ENCODE results near the gene LRP1B. TPM values are rescaled to one million over a fixed set of nuclear protein-coding genes. Genes with fewer than 3 reads are reported as not detected.
A peak's percentile ranks its signal among the peaks of the same experiment; 100 is the strongest.

LRP1B gene
- total RNA-seq, 2 donors from 2014 or later = 0.52 to 3.0 TPM

- Histone ChIP-seq H3K27ac (no peak overlapping the region), H3K36me3 (replicated peaks in 1 of 2; ENCODE audit: insufficient read depth in 1 of 2, low read depth in 2 of 2) (no peaks in the 10 kb centered on the region), H3K4me1 (no peaks in the 10 kb centered on the region), H3K27me3 (no peaks in the 10 kb centered on the region), H3K4me3 (no peak overlapping the region), H3K9me3 (peaks cover 0 to 5% (median 0%) of the 10 kb centered on the region in 3 donors)
- intact Hi-C loops (cut with DNase I) = no loop called here
- DNase-seq (no peak), ATAC-seq (no peak)
- TF ChIP-seq, protein P1, sequence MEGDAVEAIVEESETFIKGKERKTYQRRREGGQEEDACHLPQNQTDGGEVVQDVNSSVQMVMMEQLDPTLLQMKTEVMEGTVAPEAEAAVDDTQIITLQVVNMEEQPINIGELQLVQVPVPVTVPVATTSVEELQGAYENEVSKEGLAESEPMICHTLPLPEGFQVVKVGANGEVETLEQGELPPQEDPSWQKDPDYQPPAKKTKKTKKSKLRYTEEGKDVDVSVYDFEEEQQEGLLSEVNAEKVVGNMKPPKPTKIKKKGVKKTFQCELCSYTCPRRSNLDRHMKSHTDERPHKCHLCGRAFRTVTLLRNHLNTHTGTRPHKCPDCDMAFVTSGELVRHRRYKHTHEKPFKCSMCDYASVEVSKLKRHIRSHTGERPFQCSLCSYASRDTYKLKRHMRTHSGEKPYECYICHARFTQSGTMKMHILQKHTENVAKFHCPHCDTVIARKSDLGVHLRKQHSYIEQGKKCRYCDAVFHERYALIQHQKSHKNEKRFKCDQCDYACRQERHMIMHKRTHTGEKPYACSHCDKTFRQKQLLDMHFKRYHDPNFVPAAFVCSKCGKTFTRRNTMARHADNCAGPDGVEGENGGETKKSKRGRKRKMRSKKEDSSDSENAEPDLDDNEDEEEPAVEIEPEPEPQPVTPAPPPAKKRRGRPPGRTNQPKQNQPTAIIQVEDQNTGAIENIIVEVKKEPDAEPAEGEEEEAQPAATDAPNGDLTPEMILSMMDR (IDR thresholded peaks at IDR 0.05) = no peak
- TF ChIP-seq POLR2A (IDR thresholded peaks at IDR 0.05) = no peak
- WGBS, 2 donors = 74 to 80% methylated on average over 5 of the region's 5 CpGs
Observed at GRCh38 chr2:141590620-141591019, 540.2 kb downstream of the LRP1B start.

- Histone ChIP-seq H3K36me3 (replicated peaks in 1 of 2; ENCODE audit: insufficient read depth in 1 of 2, low read depth in 2 of 2) (no peaks in the 10 kb centered on the region), H3K27ac (no peak overlapping the region), H3K4me3 (no peak overlapping the region), H3K9me3 (peaks cover 0 to 5% (median 0%) of the 10 kb centered on the region in 3 donors), H3K4me1 (no peaks in the 10 kb centered on the region), H3K27me3 (no peaks in the 10 kb centered on the region)
- ATAC-seq (no peak), DNase-seq (no peak)
- intact Hi-C loops (cut with DNase I) = no loop called here
- TF ChIP-seq, protein P1 (IDR thresholded peaks at IDR 0.05) = no peak
- WGBS, 2 donors = 69 to 75% methylated on average over 7 of the region's 7 CpGs
Observed at GRCh38 chr2:141589314-141589713, 541.5 kb downstream of the LRP1B start.

- no peak for DNase-seq
- H3K9me3 ChIP-seq = no peaks in the 10 kb centered on the region
- no peaks in the 10 kb centered on the region for H3K4me1 ChIP-seq
- H3K27me3 ChIP-seq = no peaks in the 10 kb centered on the region
- H3K27ac ChIP-seq = no peak overlapping the region
- intact Hi-C loops (cut with DNase I) = no loop called here
- no peak for ATAC-seq
- no peak for TF ChIP-seq POLR2A (IDR thresholded peaks at IDR 0.05)
- TF ChIP-seq, protein P1 (IDR thresholded peaks at IDR 0.05) = no peak
- H3K36me3 ChIP-seq (replicated peaks in 1 of 2; ENCODE audit: insufficient read depth in 1 of 2, low read depth in 2 of 2) = no peaks in the 10 kb centered on the region
- no peak overlapping the region for H3K4me3 ChIP-seq
- WGBS, 2 donors = 71 to 83% methylated on average over 1 of the region's 1 CpG
Observed at GRCh38 chr2:141586985-141587384, 543.8 kb downstream of the LRP1B start.

GRCh38 chr2:141582213-141582612 lies 548.6 kb downstream of the LRP1B start:
- H3K9me3 ChIP-seq = no peaks in the 10 kb centered on the region
- no peak overlapping the region for H3K4me3 ChIP-seq
- DNase-seq (peak in 2 of 4 donors; percentile 38 to 40), ATAC-seq (peak; percentile 95)
- no peaks in the 10 kb centered on the region for H3K27me3 ChIP-seq
- no peaks in the 10 kb centered on the region for H3K4me1 ChIP-seq
- H3K27ac ChIP-seq = no peak overlapping the region
- 31 to 43% methylated on average over 3 of the region's 3 CpGs for WGBS, 2 donors
- intact Hi-C loops (cut with DNase I) = no loop called here
- TF ChIP-seq, protein P1 (IDR thresholded peaks at IDR 0.05) = no peak
- no peak for TF ChIP-seq POLR2A (IDR thresholded peaks at IDR 0.05)
- H3K36me3 ChIP-seq (replicated peaks in 1 of 2; ENCODE audit: insufficient read depth in 1 of 2, low read depth in 2 of 2) = no peaks in the 10 kb centered on the region

DNA sequence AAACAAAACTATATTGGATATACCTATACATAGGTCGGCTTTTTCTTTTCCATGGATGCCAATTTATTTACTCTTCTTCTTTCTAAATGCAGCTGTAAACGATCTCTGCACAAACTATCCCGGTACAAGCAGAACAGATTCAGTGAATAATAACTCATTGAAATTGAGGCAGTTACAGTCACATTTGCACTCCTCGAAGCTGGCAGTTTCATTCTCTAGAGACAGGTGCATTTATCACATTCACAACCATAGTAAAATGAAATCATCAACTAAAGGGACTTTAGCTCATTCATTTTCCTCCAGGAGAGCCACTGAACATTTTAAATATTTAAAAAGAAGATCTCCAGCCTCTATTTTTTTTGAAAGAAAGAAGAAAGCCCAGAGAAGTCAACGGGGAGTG lies 551.7 kb downstream of the LRP1B start:
- Histone ChIP-seq H3K9me3 (no peaks in the 10 kb centered on the region), H3K4me1 (no peaks in the 10 kb centered on the region), H3K27ac (no peak overlapping the region), H3K36me3 (replicated peaks in 1 of 2; ENCODE audit: insufficient read depth in 1 of 2, low read depth in 2 of 2) (no peaks in the 10 kb centered on the region), H3K27me3 (no peaks in the 10 kb centered on the region), H3K4me3 (no peak overlapping the region)
- no peak for DNase-seq
- 69 to 83% methylated on average over 5 of the region's 5 CpGs for WGBS, 2 donors
- ATAC-seq = no peak
- intact Hi-C loops (cut with DNase I) = no loop called here
- TF ChIP-seq POLR2A (IDR thresholded peaks at IDR 0.05) = no peak
- TF ChIP-seq, protein P1 (IDR thresholded peaks at IDR 0.05) = no peak
